ENCODE results near the gene RIPOR2.

- no peak for TF ChIP-seq CTCF (IDR thresholded peaks at IDR 0.05)
- TF ChIP-seq POLR2A (IDR thresholded peaks at IDR 0.05) = no peak
Observed at GRCh38 chr6:24778878-24779277, 156.9 kb downstream of the RIPOR2 start.

Data from Peyer's patch (tissue), 4 donors.